Spleen (tissue), 11 donors: ENCODE measurements around the gene PEAR1. TPM values are rescaled to one million over a fixed set of nuclear protein-coding genes. Genes with fewer than 3 reads are reported as not detected.

Source experiments
- DNase-seq: peaks from one replicate; pipeline ENCODE4 v3.0.0-alpha.2; 2020
- H3K27ac ChIP-seq, 8 donors: fragments of 200-600 bp; sonication (generic) in 7 of 8; 1 replicate in 4 of 8; 2 replicates in 4 of 8; pipeline versions ENCODE4 v1.5.0 to v1.8.0; 2016 to 2021; ENCODE audit warnings: inconsistent platforms in 4 of 8, mild to moderate bottlenecking in 4 of 8, moderate library complexity in 1 of 8
- H3K27me3 ChIP-seq, 7 donors: fragments of 200-600 bp; sonication (generic) in 6 of 7; replicated peaks in 1 of 7; 1 replicate in 4 of 7; 2 replicates in 3 of 7; pipeline versions ENCODE4 v1.5.0 to v1.8.0; 2016 to 2021; ENCODE audit warnings: inconsistent platforms in 3 of 7, mild to moderate bottlenecking in 1 of 7
- H3K36me3 ChIP-seq, 6 donors: fragments of 200-600 bp; sonication (generic) in 5 of 6; 1 replicate in 4 of 6; 2 replicates in 2 of 6; pipeline versions ENCODE4 v1.5.0 to v1.8.0; 2016 to 2021; ENCODE audit warnings: inconsistent platforms in 2 of 6
- H3K4me1 ChIP-seq, 6 donors: fragments of 200-600 bp; sonication (generic) in 5 of 6; 1 replicate in 3 of 6; 2 replicates in 3 of 6; pipeline versions ENCODE4 v1.5.0 to v1.8.0; 2016 to 2021; ENCODE audit warnings: inconsistent platforms in 3 of 6
- H3K4me3 ChIP-seq, 8 donors: fragments of 200-600 bp; sonication (generic) in 7 of 8; 1 replicate in 4 of 8; 2 replicates in 4 of 8; pipeline versions ENCODE4 v1.5.0 to v1.8.0; 2016 to 2021; ENCODE audit warnings: inconsistent platforms in 4 of 8, mild to moderate bottlenecking in 4 of 8, moderate library complexity in 2 of 8
- H3K9me3 ChIP-seq, 8 donors: fragments of 200-600 bp; sonication (generic) in 7 of 8; 1 replicate in 4 of 8; 2 replicates in 4 of 8; pipeline versions ENCODE4 v1.5.0 to v1.8.0; 2016 to 2021; ENCODE audit warnings: inconsistent platforms in 4 of 8
- POLR2A ChIP-seq, 3 donors: fragments of 450-650 bp; IDR thresholded peaks; one replicate each; pipeline ENCODE4 v1.5.1; 2017; ENCODE audit warnings: antibody characterized with exemption in 3 of 3, mild to moderate bottlenecking in 1 of 3
- POLR2AphosphoS5 ChIP-seq, 3 donors: sonication (generic); formaldehyde crosslinking; IDR thresholded peaks; one replicate each; pipeline ENCODE4 v1.5.1; 2017; ENCODE audit warnings: antibody characterized with exemption in 3 of 3
- WGBS, 5 donors: extraction: QIAGEN DNeasy Blood & Tissue Kit in 3 of 5; methylation state at CpG; one replicate each; pipeline versions ENCODE4 v1.1.5 to v1.1.7; 2013 to 2018; 5-methylcytosine and 5-hydroxymethylcytosine counted together
- intact Hi-C: fragments of 100-400 bp; cut with DNase I; formaldehyde crosslinking; loops from one replicate; pipeline ENCODE4 v1.15.0; 2023; ENCODE audit warnings: low total_unique reads
- polyA plus RNA-seq, 3 donors: library from polyadenylated mRNA; stranded (reverse); fragments of 200-250 nt; gene quantifications; one replicate each; pipeline ENCODE4 v1.2.1, GENCODE V29; 2013
- total RNA-seq, 7 donors: library from RNA; depleted of rRNA in 3 of 7; stranded (reverse); fragments of >200 nt in 3 of 7; fragmentation: NEBNext Ultra II Directional in 4 of 7; extraction: Animal tissue kit (Norgen Biotek cat#: 25700) in 4 of 7; gene quantifications; one replicate each; pipeline versions ENCODE4 v1.1.0 to v1.2.1, GENCODE V29; 2016 to 2021
- TF ChIP-seq, protein P1 (sequence below), 11 experiments: fragments of 200-600 bp in 7 of 11; fragments of 450-650 bp in 4 of 11; sonication (generic) in 4 of 11; IDR thresholded peaks in 8 of 11; conservative IDR thresholded peaks in 3 of 11; 1 replicate in 7 of 11; 2 replicates in 4 of 11; pipeline versions ENCODE4 v1.4.0 to v1.8.0; 2016 to 2021; ENCODE audit warnings: antibody characterized with exemption in 11 of 11, inconsistent platforms in 4 of 11, mild to moderate bottlenecking in 1 of 11
- donor health status: healthy with polysubstance abuse.
- donor health status: DM: no; HTN: no; CAD: no; lungs with moderate emphysema.
- donor health status: DM: no; HTN: no; CAD: no.
- donor health status: Bipolar disorder and iron deficiency.
- donor health status: healthy.
- donor health status: DM: no; HTN: no; CAD: no.
- donor health status: DM: yes; HTN: yes; CAD: no.

Gene PEAR1
- total and polyA plus RNA-seq, 10 donors, result 1.4 to 28.3 (median 20.2) TPM

GRCh38 chr1:156912310-156912709, 18.8 kb downstream of the PEAR1 start:
- intact Hi-C loops, result no loop called here
- Histone ChIP-seq H3K27me3 (peaks cover 0 to 44% (median 0%) of the 10 kb centered on the region in 7 donors), H3K36me3 (peaks cover 0 to 80% (median 9%) of the 10 kb centered on the region in 6 donors), H3K4me3 (no peak overlapping the region), H3K27ac (no peak overlapping the region), H3K9me3 (no peaks in the 10 kb centered on the region), H3K4me1 (peaks cover 0 to 34% (median 4%) of the 10 kb centered on the region in 6 donors)
- no peak for TF ChIP-seq POLR2A (IDR thresholded peaks at IDR 0.05)
- no peak for TF ChIP-seq POLR2AphosphoS5 (IDR thresholded peaks at IDR 0.05)
- TF ChIP-seq, protein P1, sequence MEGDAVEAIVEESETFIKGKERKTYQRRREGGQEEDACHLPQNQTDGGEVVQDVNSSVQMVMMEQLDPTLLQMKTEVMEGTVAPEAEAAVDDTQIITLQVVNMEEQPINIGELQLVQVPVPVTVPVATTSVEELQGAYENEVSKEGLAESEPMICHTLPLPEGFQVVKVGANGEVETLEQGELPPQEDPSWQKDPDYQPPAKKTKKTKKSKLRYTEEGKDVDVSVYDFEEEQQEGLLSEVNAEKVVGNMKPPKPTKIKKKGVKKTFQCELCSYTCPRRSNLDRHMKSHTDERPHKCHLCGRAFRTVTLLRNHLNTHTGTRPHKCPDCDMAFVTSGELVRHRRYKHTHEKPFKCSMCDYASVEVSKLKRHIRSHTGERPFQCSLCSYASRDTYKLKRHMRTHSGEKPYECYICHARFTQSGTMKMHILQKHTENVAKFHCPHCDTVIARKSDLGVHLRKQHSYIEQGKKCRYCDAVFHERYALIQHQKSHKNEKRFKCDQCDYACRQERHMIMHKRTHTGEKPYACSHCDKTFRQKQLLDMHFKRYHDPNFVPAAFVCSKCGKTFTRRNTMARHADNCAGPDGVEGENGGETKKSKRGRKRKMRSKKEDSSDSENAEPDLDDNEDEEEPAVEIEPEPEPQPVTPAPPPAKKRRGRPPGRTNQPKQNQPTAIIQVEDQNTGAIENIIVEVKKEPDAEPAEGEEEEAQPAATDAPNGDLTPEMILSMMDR (IDR thresholded peaks at IDR 0.05 in 8 of 11, conservative IDR thresholded peaks at IDR 0.05 in 3 of 11), result no peak
- DNase-seq, result no peak
- 70 to 82% (median 77%) methylated on average over 2 of the region's 2 CpGs; no CpG with 5 or more reads in 1 of the 5 donors for WGBS, 5 donors

DNA sequence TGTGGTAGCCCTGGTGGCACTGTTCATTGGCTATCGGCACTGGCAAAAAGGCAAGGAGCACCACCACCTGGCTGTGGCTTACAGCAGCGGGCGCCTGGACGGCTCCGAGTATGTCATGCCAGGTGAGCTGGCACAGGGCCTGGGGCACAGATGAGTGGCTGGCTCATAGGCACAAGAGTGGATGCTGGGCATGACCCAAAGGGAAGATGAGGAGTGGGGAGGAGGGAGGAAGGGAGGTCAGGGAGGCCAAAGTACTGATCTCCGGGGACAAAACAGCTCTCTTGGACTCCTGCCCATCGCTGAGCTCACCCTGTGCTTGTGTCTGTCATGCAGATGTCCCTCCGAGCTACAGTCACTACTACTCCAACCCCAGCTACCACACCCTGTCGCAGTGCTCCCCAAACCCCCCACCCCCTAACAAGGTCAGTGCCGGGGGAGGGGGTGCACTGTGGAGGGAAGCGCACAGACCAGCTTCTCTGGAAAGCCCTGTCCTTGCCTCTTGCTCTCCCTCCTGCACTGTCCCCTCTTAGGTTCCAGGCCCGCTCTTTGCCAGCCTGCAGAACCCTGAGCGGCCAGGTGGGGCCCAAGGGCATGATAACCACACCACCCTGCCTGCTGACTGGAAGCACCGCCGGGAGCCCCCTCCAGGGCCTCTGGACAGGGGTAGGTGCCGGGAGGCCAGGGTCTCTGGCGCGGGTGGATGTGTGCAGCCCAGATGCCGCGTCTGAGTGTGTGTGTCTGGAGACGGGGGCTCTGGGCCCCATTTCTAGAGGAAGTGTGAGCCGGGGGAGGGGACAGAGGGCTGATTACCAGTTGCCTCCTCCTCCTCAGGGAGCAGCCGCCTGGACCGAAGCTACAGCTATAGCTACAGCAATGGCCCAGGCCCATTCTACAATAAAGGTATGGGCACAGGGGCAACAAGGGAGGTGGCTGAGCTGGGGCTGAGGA, 19.6 kb downstream of the PEAR1 start:
- H3K27ac ChIP-seq, result no peak overlapping the region
- H3K4me3 ChIP-seq, result no peak overlapping the region
- H3K27me3 ChIP-seq, result peaks cover 0 to 52% (median 0%) of the 10 kb centered on the region in 7 donors
- TF ChIP-seq POLR2A (IDR thresholded peaks at IDR 0.05), result no peak
- TF ChIP-seq, protein P1 (IDR thresholded peaks at IDR 0.05 in 8 of 11, conservative IDR thresholded peaks at IDR 0.05 in 3 of 11), result no peak
- no peak for TF ChIP-seq POLR2AphosphoS5 (IDR thresholded peaks at IDR 0.05)
- 59 to 83% (median 76%) methylated on average over 15 to 24 of the region's 24 CpGs for WGBS, 5 donors
- peaks cover 0 to 30% (median 2%) of the 10 kb centered on the region in 6 donors for H3K4me1 ChIP-seq
- peaks cover 0 to 6% (median 0%) of the 10 kb centered on the region in 8 donors for H3K9me3 ChIP-seq
- H3K36me3 ChIP-seq, result peaks cover 0 to 74% (median 9%) of the 10 kb centered on the region in 6 donors
- no peak for DNase-seq
- intact Hi-C loops, result no loop called here

GRCh38 chr1:156913809-156914387, 20.4 kb downstream of the PEAR1 start:
- Histone ChIP-seq H3K27me3 (peaks cover 0 to 56% (median 0%) of the 10 kb centered on the region in 7 donors), H3K9me3 (peaks cover 0 to 9% (median 0%) of the 10 kb centered on the region in 8 donors), H3K27ac (no peak overlapping the region), H3K4me3 (no peak overlapping the region), H3K4me1 (peaks cover 0 to 30% (median 2%) of the 10 kb centered on the region in 6 donors), H3K36me3 (peaks cover 0 to 66% (median 7%) of the 10 kb centered on the region in 6 donors)
- DNase-seq, result no peak
- 79 to 89% (median 83%) methylated on average over 12 to 13 of the region's 13 CpGs for WGBS, 5 donors
- intact Hi-C loops, result no loop called here
- no peak for TF ChIP-seq POLR2A (IDR thresholded peaks at IDR 0.05)
- TF ChIP-seq, protein P1 (IDR thresholded peaks at IDR 0.05 in 8 of 11, conservative IDR thresholded peaks at IDR 0.05 in 3 of 11), result no peak
- no peak for TF ChIP-seq POLR2AphosphoS5 (IDR thresholded peaks at IDR 0.05)
